Upper lobe of right lung (tissue), 1 donor: ENCODE measurements around the gene OR6J1. TPM values are rescaled to one million over a fixed set of nuclear protein-coding genes. Genes with fewer than 3 reads are reported as not detected.

Experiments used
- ATAC-seq: fragments of 200-7000 bp; cut with Tn5 transposase; one replicate; pipeline ENCODE4 v1.9.1; 2020; ENCODE audit warnings: mild to moderate bottlenecking, moderate library complexity
- DNase-seq: peaks from one replicate; pipeline ENCODE4 v3.0.0-alpha.2; 2020
- H3K27ac ChIP-seq: fragments of 200-600 bp; one replicate; pipeline ENCODE4 v1.8.0; 2022
- H3K27me3 ChIP-seq: fragments of 200-600 bp; one replicate; pipeline ENCODE4 v1.8.0; 2022; ENCODE audit warnings: mild to moderate bottlenecking
- H3K36me3 ChIP-seq: fragments of 200-600 bp; one replicate; pipeline ENCODE4 v1.8.0; 2022
- H3K4me1 ChIP-seq: fragments of 200-600 bp; one replicate; pipeline ENCODE4 v1.8.0; 2022
- H3K4me3 ChIP-seq: fragments of 200-600 bp; one replicate; pipeline ENCODE4 v1.8.0; 2022; ENCODE audit warnings: mild to moderate bottlenecking
- H3K9me3 ChIP-seq: fragments of 200-600 bp; one replicate; pipeline ENCODE4 v1.8.0; 2022
- CTCF ChIP-seq: fragments of 200-600 bp; IDR thresholded peaks from one replicate; pipeline ENCODE4 v1.8.0; 2022; ENCODE audit warnings: antibody characterized with exemption
- intact Hi-C: fragments of 100-400 bp; cut with DNase I; formaldehyde crosslinking; loops from one replicate; pipeline ENCODE4 v1.11.0; 2022
- total RNA-seq: library from RNA; stranded (reverse); fragmentation: NEBNext Ultra II Directional; extraction: Animal tissue kit (Norgen Biotek cat#: 25700); gene quantifications from one replicate; pipeline ENCODE4 v1.2.1, GENCODE V29; 2021
- donor health status: DM: no; HTN: yes; CAD: no; lungs with severe emphysema.

OR6J1 gene
- total RNA-seq, 1 donor from 2014 or later, result not detected

GRCh38 chr14:22634233-22634900 is 9.8 kb downstream of the OR6J1 start:
- no peak overlapping the region for H3K27ac ChIP-seq
- no peaks in the 10 kb centered on the region for H3K27me3 ChIP-seq
- no peaks in the 10 kb centered on the region for H3K4me1 ChIP-seq
- DNase-seq (no peak), ATAC-seq (no peak)
- no peak for TF ChIP-seq CTCF
- intact Hi-C loops, result no loop called here
- H3K36me3 ChIP-seq, result no peaks in the 10 kb centered on the region
- no peaks in the 10 kb centered on the region for H3K9me3 ChIP-seq
- H3K4me3 ChIP-seq, result no peak overlapping the region

DNA sequence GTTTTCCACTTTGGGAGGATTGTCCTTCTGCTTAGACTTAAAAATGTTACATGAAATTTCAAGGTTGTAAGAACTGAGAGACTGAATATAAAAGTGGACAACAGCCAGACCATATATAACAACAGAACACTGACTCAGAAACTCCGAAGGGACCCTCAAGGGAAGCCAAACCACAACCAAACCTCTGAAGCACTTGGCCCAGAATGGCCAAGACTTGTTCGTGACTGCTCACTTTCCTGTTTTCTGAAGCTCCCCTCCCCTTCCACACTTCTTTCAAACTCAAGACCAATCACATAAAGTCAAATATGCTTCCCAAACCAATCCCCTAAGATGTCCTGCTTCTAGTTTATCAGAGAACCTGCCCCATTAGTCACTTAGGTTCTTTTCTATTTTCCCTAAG is 13.7 kb downstream of the OR6J1 start:
- no peak overlapping the region for H3K4me3 ChIP-seq
- intact Hi-C loops, result no loop called here
- TF ChIP-seq CTCF, result no peak
- H3K36me3 ChIP-seq, result no peaks in the 10 kb centered on the region
- ATAC-seq (no peak), DNase-seq (no peak)
- no peak overlapping the region for H3K27ac ChIP-seq
- no peaks in the 10 kb centered on the region for H3K9me3 ChIP-seq
- H3K4me1 ChIP-seq, result no peaks in the 10 kb centered on the region
- no peaks in the 10 kb centered on the region for H3K27me3 ChIP-seq

- H3K4me1 ChIP-seq, result no peaks in the 10 kb centered on the region
- H3K9me3 ChIP-seq, result no peaks in the 10 kb centered on the region
- no peaks in the 10 kb centered on the region for H3K36me3 ChIP-seq
- H3K4me3 ChIP-seq, result no peak overlapping the region
- no peak overlapping the region for H3K27ac ChIP-seq
- no peak for TF ChIP-seq CTCF
- H3K27me3 ChIP-seq, result no peaks in the 10 kb centered on the region
- ATAC-seq, result no peak
- DNase-seq, result no peak
- intact Hi-C loops, result no loop called here
Measured at GRCh38 chr14:22630066-22630465, 14.1 kb downstream of the OR6J1 start.

DNA sequence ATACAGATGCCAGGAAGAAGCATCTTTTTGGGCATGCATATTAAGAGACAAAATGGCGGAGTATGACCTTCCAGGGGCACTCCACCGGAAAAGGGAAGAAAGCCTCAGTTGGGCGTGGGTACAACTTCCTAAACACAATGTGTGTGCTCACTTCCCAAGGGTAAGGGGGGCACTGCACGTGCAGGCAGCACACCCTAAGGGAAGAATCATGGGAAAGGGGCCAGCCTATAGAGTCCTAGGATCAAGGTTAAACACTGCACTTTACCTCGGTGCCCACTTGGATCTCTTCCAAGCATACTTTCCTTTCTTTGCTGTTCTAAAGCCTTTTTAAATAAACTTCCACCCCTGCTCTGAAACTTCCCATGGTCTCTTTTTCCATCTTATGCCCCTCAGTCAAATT is 14.8 kb downstream of the OR6J1 start:
- Histone ChIP-seq H3K27ac (no peak overlapping the region), H3K4me3 (no peak overlapping the region), H3K4me1 (no peaks in the 10 kb centered on the region), H3K36me3 (no peaks in the 10 kb centered on the region), H3K27me3 (no peaks in the 10 kb centered on the region), H3K9me3 (no peaks in the 10 kb centered on the region)
- intact Hi-C loops, result no loop called here
- DNase-seq (no peak), ATAC-seq (no peak)
- TF ChIP-seq CTCF, result no peak

DNA sequence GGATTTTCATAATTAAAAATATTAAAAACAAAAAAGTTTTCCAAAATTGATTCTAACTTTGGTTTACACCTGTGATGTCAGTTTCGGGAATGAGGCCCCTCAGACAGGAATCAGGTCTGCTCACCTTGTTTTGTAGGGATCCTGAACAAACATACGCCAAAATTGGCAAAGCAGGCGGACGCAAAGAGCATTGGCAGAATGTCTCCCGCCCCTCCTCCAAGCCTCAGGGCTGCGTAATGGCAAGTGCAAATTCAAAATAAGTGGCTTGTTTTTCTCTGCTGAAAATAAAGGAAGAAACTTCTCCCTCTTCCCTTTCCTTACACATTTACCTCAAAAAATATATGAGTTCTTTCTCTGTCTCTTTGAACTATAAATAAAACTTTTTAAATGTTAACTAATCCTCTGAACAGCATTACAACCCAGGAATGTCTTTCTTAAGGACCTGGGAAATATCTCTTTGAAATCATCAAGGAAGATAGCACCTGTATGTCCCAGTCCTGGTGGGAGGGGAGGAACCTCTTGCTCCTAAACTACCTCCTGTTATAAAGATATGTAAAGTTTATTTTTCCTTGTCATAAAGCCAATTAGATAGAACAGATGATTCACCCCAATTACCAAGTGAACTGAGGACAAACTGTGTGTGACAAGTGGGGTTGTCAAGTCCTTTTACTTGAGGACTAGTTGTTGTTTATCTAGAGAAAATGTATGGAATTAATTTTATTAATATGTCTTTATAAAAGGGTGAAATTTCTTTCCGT is 16.5 kb downstream of the OR6J1 start:
- TF ChIP-seq CTCF, result no peak
- ATAC-seq (no peak), DNase-seq (no peak)
- intact Hi-C loops, result no loop called here
- no peaks in the 10 kb centered on the region for H3K4me1 ChIP-seq
- H3K27me3 ChIP-seq, result no peaks in the 10 kb centered on the region
- no peak overlapping the region for H3K27ac ChIP-seq
- no peaks in the 10 kb centered on the region for H3K9me3 ChIP-seq
- H3K36me3 ChIP-seq, result no peaks in the 10 kb centered on the region
- no peak overlapping the region for H3K4me3 ChIP-seq
